ENCODE results near the gene ST6GALNAC3.

DNA sequence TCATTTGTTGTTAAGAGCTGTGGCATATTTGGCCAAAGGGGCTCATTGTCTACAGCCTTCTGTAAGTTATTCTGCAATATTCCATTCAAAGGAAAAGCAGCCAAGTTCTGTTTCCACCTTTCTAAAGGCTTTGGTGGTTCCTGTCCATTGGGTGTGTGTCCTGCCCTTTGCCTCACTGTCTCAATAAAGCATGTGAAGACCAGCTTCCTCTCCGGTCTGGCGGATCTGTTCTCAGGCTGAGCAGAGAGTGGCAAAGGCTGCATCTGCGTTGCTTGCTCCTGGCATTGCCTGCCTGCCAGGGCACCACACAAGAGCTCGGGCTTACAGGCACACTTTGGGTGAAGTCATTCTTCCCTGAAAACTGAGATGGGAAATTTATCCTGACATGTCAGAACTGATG, 34.9 kb downstream of the ST6GALNAC3 start:
- no peak for TF ChIP-seq POLR2A (IDR thresholded peaks at IDR 0.05)
- TF ChIP-seq, protein P1, sequence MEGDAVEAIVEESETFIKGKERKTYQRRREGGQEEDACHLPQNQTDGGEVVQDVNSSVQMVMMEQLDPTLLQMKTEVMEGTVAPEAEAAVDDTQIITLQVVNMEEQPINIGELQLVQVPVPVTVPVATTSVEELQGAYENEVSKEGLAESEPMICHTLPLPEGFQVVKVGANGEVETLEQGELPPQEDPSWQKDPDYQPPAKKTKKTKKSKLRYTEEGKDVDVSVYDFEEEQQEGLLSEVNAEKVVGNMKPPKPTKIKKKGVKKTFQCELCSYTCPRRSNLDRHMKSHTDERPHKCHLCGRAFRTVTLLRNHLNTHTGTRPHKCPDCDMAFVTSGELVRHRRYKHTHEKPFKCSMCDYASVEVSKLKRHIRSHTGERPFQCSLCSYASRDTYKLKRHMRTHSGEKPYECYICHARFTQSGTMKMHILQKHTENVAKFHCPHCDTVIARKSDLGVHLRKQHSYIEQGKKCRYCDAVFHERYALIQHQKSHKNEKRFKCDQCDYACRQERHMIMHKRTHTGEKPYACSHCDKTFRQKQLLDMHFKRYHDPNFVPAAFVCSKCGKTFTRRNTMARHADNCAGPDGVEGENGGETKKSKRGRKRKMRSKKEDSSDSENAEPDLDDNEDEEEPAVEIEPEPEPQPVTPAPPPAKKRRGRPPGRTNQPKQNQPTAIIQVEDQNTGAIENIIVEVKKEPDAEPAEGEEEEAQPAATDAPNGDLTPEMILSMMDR (IDR thresholded peaks at IDR 0.05), result no peak
